NOMO-1 treated with DMSO at 0.1 percent for 48 hours (cell line): ENCODE results near the gene CBX6.
A peak's percentile ranks its signal among the peaks of the same experiment; 100 is the strongest.
"Not testable (repeated sequence)": the region's sequence is repeated elsewhere in the genome, so short reads cannot be mapped to it uniquely, and the experiment has no call there.

Source experiments
- DNase-seq: peaks from one replicate; lab custom pipeline; 2025; ENCODE audit not compliant: unreplicated experiment; lab: John Stamatoyannopoulos, UW

The CBX6 gene

GRCh38 chr22:38872172-38872830 is at the start of gene CBX6:
TSS of gene CBX6 (minus strand) at chr22:38872216. CDS start at chr22:38872190, 26 bp downstream.
- peak; percentile 81 for DNase-seq

- no peak for DNase-seq
These were observed 49.8 kb upstream of the CBX6 start for GRCh38 chr22:38921806-38922205.

GRCh38 chr22:38921120-38921519 is 49.1 kb upstream of the CBX6 start:
- DNase-seq, result no peak

DNA sequence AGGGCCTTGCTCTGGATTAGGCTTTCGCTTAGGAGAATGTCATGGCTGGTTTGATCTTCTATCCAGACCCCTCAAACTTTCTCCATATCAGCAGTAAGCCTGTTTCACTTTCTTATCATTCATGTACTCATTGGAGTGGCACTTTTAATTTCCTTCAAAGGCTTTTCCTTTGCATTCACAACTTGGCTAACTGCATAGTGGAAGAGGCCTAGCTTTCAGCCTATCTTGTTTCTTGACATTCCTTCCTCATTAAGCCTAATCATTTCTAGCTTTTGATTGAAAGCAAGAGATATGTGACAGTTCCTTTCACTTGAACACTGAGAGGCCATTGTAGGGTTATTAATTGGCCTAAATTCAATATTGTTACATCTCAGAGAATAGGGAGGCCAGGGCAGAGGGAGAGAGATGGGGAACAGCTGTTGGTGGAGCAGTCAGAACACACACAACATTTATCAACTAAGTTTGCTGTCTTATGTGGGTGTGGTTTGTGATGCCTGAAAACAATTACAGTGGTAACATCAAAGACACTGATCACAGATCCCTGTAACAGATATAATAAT is 47.7 kb upstream of the CBX6 start:
- no peak for DNase-seq

DNA sequence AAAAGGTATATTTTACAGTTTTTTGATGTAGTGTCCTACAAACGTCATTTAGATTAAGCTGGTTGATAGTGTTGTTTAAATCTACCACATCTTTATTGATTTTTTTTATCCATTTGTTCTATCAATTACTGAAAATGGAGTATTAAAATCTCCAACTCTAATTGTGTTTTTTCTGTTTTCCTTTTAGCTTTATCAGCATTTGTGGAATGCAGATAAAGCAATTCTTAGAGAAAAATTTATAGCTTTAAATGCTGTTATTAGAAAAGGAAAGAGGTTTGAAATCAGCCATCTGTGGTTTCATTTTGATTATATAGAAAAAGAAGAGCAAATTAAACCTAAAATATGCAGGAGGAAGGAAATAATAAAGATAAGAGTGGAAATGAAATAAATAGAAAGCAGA is 39.4 kb upstream of the CBX6 start:
- DNase-seq, result no peak

DNA sequence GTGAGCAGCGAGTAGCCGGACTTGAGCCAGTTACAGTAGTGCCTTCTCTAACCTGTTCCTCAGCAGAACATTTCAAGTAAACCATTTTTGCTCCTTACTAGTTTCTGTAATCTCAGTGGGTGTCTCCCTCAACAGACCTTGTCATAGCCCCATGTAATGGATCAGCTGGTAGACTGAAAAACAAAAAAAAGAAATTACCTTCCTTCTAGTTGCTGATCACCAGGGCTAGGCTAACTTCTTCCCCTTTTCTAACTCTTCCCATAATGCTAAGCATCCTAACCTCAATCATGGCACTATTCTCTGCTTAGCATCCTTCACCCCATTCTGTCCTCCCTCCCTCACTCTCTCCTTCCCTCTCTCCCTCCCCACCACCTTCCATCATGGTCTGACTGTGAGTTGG is 35.8 kb upstream of the CBX6 start:
- peak; percentile 13 for DNase-seq

DNA sequence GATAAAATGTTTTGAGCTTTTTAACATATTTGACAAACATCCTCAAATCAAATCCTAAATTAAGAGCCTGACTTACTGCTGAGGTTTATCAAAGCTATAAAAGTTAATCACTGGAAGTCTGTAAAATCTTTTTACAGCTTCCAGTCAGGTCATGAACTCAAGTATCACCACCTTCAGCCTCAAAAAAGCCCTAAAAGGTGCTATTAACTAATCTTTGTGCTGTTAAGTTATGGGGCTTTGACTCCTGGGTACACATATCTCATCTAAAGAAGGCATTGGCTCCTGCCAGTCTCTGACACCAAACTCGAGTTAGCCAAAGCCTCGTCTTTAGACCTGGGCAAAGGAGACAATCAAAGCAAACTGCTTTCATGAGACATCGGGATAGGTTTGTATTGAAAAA is 34.0 kb upstream of the CBX6 start:
- no peak for DNase-seq

- not testable (repeated sequence) for DNase-seq
These were observed 32.1 kb upstream of the CBX6 start for GRCh38 chr22:38904052-38904617.

- peak; percentile 61 for DNase-seq
These were observed 29.2 kb upstream of the CBX6 start for GRCh38 chr22:38901111-38901641.

- peak; percentile 61 for DNase-seq
These were observed 28.7 kb upstream of the CBX6 start for GRCh38 chr22:38900677-38901076.

DNA sequence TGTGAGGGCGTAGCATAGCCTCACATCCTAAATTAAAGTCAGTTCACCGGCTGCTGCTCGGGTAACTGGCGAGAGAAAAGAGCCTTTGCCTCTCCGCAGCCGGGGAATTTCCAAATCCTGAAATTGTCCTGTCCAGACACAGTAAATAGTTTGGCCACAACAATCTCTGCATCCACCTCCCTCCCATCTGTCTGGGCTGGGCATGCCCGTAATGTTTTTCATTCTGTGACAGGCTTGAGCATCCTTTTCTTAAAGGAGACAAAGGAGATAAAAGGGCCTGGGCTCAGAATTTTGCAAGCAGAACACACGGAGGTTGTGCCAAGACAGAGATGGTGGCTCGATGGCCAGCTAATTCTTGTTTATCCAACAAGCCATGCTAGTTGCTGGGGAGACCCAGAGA is 19.2 kb upstream of the CBX6 start:
- DNase-seq, result no peak

DNA sequence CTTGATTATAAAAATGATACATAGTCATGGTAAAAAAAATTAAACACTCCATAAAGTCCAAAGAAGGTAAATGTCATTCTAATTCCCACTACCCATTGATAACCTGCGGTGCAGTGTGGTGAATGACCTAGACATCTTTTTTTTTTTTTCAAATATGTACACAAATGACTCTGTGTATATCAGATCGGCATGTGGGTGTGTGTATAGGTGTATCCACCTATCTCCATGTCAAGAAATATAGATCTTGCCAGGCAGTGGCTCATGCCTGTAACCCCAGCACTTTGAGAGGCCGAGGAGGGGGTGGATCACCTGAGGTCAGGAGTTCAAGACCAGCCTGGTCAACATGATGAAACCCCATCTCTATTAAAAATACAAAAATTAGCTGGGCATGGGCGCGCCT is 18.4 kb upstream of the CBX6 start:
- DNase-seq, result no peak

DNA sequence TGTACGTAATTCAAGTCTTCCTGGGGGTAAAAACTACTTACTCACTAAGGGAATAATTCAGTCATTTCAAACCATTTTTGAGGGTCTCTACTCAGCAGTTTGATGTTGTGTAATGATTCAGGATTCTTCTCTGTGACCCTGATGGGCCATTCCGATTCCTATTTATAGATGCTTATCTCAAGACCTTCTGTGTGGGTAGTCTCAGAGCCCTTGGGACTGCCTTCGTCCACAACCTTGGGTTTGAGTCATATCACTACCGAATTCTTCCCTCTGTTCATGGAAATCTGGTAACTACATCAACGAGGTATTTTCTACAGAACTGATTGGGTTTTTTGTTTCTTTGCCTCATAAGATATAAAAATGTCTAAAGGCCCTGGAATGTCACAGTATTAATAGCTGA is 14.3 kb upstream of the CBX6 start:
- no peak for DNase-seq

DNA sequence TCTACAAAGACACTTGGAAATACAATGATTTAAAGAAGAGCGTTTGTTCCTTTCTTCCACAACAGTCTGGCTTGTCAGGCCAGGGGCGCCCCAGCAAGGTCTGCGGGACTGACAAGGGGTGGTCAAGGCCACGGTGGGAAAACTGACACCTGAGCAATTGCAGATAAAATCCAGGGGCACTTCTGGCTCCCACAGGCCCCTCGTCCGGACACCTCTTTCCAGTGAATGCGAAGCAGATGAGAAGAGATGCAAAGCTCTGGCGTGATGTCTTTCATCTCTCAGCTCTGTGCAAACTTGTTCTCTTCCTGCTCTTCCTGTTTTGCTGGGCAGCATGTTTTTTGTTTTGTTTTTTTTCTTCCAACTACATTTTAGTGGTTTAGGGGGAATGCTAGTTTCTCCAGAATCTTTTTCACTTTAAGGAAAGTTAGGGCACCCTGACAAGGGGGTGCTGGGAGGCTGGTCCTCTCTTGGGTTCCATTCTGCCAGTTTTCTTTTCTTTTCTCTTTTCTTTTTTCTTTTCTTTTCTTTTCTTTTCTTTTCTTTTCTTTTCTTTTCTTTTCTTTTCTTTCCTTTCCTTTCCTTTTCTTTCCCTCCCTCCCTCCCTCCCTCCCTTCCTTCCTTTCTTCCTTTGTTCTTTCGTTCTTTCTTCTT is 11.1 kb upstream of the CBX6 start:
- no peak for DNase-seq

- DNase-seq, result no peak
These were observed 10.2 kb upstream of the CBX6 start for GRCh38 chr22:38881997-38882879.

- DNase-seq, result no peak
These were observed 9.5 kb upstream of the CBX6 start for GRCh38 chr22:38881464-38881871.

- DNase-seq, result no peak
These were observed 7.9 kb upstream of the CBX6 start for GRCh38 chr22:38879961-38880360.

DNA sequence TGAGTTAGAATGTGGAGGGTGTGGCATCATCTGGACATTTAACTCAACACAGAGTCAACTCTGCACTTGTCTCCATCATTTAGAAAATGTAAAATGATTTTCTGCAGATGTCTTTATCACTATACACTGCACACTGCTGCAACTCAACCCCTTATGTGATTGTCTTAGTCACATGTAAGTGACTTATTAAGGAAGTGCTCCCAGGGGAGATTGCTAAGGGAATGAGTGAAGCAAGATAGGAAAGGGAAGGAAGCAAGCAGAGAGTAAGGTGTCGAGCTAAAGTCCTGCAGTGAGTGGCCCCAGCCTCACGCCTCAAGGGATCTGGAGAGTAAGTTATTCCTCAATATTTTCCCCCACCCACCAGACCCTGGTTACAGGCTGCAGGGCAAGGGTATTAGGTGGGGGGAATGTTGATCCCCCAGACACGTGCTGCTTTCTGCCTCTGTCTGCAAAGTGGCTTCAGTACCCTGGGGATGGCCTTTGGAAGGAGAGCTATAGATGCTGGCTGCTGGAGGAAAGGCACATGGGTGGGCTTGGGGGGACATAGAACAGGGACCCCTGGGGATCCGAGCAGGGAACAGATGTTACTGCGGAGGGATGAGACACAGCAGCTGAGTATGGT is 7.2 kb upstream of the CBX6 start:
- no peak for DNase-seq

GRCh38 chr22:38878001-38878400 is 6.0 kb upstream of the CBX6 start:
- no peak for DNase-seq

DNA sequence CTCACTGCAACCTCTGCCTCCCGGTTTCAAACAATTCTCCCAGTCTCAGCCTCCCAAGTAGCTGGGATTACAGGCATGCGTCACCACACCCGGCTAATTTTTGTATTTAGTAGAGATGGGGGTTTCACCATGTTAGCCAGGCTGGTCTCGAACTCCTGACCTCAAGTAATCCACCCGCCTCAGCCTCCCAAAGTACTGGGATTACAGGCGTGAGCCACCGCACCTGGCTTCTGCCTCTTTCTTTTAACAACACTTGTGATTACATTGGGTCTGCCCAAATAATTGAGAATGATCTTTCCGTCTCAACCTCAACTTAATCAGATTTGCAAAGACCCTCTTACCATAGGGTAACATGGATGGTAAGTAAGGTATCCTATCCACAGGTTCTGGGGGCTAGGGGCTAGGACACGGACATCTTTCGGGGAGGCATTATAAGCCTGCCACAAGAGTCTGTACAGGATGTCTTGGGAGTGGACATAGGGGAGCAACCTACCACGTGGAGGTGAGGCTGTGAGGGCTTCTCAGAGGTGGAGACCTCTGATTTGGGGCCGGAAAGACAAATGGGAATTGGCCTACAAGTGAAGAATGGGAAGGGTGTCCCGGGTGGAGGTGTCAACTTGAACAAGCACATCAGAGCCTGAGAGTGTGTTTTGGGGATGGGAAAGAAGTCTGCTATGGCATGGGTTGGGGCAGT is 2.7 kb upstream of the CBX6 start:
- DNase-seq, result no peak
